BLaER1 treated with 17β-estradiol and CSF1 and Interleukin-3, amounts not matched to agents 10 nM and 100 nM (cell line): ENCODE data around the gene HOXB1.

Source experiments
- H3K27ac ChIP-seq, 11 experiments: shearing (Covaris generic); formaldehyde crosslinking; 2 replicates each; pipeline ENCODE4 v1.8.1; 2022
- H3K27me3 ChIP-seq, 11 experiments: shearing (Covaris generic); formaldehyde crosslinking; 2 replicates each; pipeline ENCODE4 v1.8.1; 2022
- H3K36me3 ChIP-seq, 11 experiments: shearing (Covaris generic); formaldehyde crosslinking; 2 replicates each; pipeline ENCODE4 v1.8.1; 2022
- H3K4me1 ChIP-seq, 10 experiments: shearing (Covaris generic); formaldehyde crosslinking; 2 replicates each; pipeline ENCODE4 v1.8.1; 2022
- H3K4me2 ChIP-seq, 11 experiments: shearing (Covaris generic); formaldehyde crosslinking; 2 replicates each; pipeline ENCODE4 v1.8.1; 2022
- H3K4me3 ChIP-seq, 10 experiments: shearing (Covaris generic); formaldehyde crosslinking; 2 replicates each; pipeline ENCODE4 v1.8.1; 2022
- H3K9ac ChIP-seq, 11 experiments: shearing (Covaris generic); formaldehyde crosslinking; 2 replicates each; pipeline ENCODE4 v1.8.1; 2022
- H3K9me3 ChIP-seq, 11 experiments: shearing (Covaris generic); formaldehyde crosslinking; replicated peaks in 1 of 11; 2 replicates each; pipeline ENCODE4 v1.8.1; 2022
- H4K20me1 ChIP-seq, 11 experiments: shearing (Covaris generic); formaldehyde crosslinking; 2 replicates each; pipeline ENCODE4 v1.8.1; 2022
- Cebpa-rat ChIP-seq, 11 experiments: shearing (Covaris generic); IDR thresholded peaks; 2 replicates each; pipeline ENCODE4 v1.8.1; 2022

HOXB1 gene

GRCh38 chr17:48532261-48532660 is 1.4 kb upstream of the HOXB1 start:
- no peak for TF ChIP-seq Cebpa-rat (IDR thresholded peaks at IDR 0.05)
- Histone ChIP-seq H3K27me3 (peaks cover 5 to 54% (median 25%) of the 10 kb centered on the region in 11 experiments; a peak in 17 of 22 replicates), H3K4me2 (no peak overlapping the region), H3K4me3 (no peak overlapping the region), H3K36me3 (no peaks in the 10 kb centered on the region), H4K20me1 (no peaks in the 10 kb centered on the region; a peak in 3 of 22 replicates), H3K27ac (no peak overlapping the region), H3K9me3 (no peaks in the 10 kb centered on the region), H3K9ac (no peak overlapping the region), H3K4me1 (no peaks in the 10 kb centered on the region)

GRCh38 chr17:48530208-48530886 is 464 bp downstream of the HOXB1 start:
- Histone ChIP-seq H3K9ac (no peak overlapping the region), H3K36me3 (no peaks in the 10 kb centered on the region), H3K4me1 (no peaks in the 10 kb centered on the region), H3K27me3 (peaks cover 21 to 66% (median 42%) of the 10 kb centered on the region in 11 experiments), H3K4me2 (no peak overlapping the region), H3K27ac (no peak overlapping the region), H4K20me1 (no peaks in the 10 kb centered on the region; a peak in 3 of 22 replicates), H3K9me3 (no peaks in the 10 kb centered on the region), H3K4me3 (no peak overlapping the region)
- no peak for TF ChIP-seq Cebpa-rat (IDR thresholded peaks at IDR 0.05)

GRCh38 chr17:48529683-48530009 is 1.2 kb downstream of the HOXB1 start:
- H3K27me3 ChIP-seq = peaks cover 21 to 73% (median 44%) of the 10 kb centered on the region in 11 experiments
- H3K9ac ChIP-seq = no peak overlapping the region

GRCh38 chr17:48528936-48529682 is 1.7 kb downstream of the HOXB1 start:
- H3K4me3 ChIP-seq = no peak overlapping the region
- no peaks in the 10 kb centered on the region for H3K36me3 ChIP-seq
- H3K27ac ChIP-seq = no peak overlapping the region
- H3K9ac ChIP-seq = no peak overlapping the region
- no peak overlapping the region for H3K4me2 ChIP-seq
- H3K27me3 ChIP-seq = peaks cover 21 to 78% (median 45%) of the 10 kb centered on the region in 11 experiments
- no peaks in the 10 kb centered on the region for H3K4me1 ChIP-seq
- H4K20me1 ChIP-seq = no peaks in the 10 kb centered on the region; a peak in 2 of 22 replicates
- TF ChIP-seq Cebpa-rat (IDR thresholded peaks at IDR 0.05) = no peak
- H3K9me3 ChIP-seq = no peaks in the 10 kb centered on the region

More at GRCh38 chr17:48529683-48530009, 1.2 kb downstream of the HOXB1 start:
- no peaks in the 10 kb centered on the region for H3K36me3 ChIP-seq
- TF ChIP-seq Cebpa-rat (IDR thresholded peaks at IDR 0.05) = no peak
- no peaks in the 10 kb centered on the region for H3K4me1 ChIP-seq
- no peaks in the 10 kb centered on the region for H3K9me3 ChIP-seq
- no peak overlapping the region for H3K4me3 ChIP-seq
- no peak overlapping the region for H3K4me2 ChIP-seq
- H3K27ac ChIP-seq = no peak overlapping the region
- H4K20me1 ChIP-seq = no peaks in the 10 kb centered on the region; a peak in 2 of 22 replicates

GRCh38 chr17:48528153-48528935 is 2.5 kb downstream of the HOXB1 start:
- H3K4me1 ChIP-seq = no peaks in the 10 kb centered on the region
- no peak overlapping the region for H3K4me3 ChIP-seq
- no peaks in the 10 kb centered on the region for H3K36me3 ChIP-seq
- H3K9ac ChIP-seq = no peak overlapping the region
- peaks cover 21 to 86% (median 53%) of the 10 kb centered on the region in 11 experiments for H3K27me3 ChIP-seq
- no peak for TF ChIP-seq Cebpa-rat (IDR thresholded peaks at IDR 0.05)
- H4K20me1 ChIP-seq = no peaks in the 10 kb centered on the region; a peak in 2 of 22 replicates
- H3K9me3 ChIP-seq = no peaks in the 10 kb centered on the region
- no peak overlapping the region for H3K4me2 ChIP-seq
- no peak overlapping the region for H3K27ac ChIP-seq

- TF ChIP-seq Cebpa-rat (IDR thresholded peaks at IDR 0.05) = no peak
Measured at GRCh38 chr17:48527547-48527932, 3.3 kb downstream of the HOXB1 start.

GRCh38 chr17:48526608-48527546 is 3.9 kb downstream of the HOXB1 start:
- Histone ChIP-seq H3K27me3 (peaks cover 21 to 81% (median 44%) of the 10 kb centered on the region in 11 experiments), H3K4me2 (no peak overlapping the region)

More at GRCh38 chr17:48527547-48527932, 3.3 kb downstream of the HOXB1 start:
- Histone ChIP-seq H3K4me1 (no peaks in the 10 kb centered on the region), H3K36me3 (no peaks in the 10 kb centered on the region), H3K4me3 (no peak overlapping the region), H3K9ac (no peak overlapping the region), H3K9me3 (no peaks in the 10 kb centered on the region), H3K27me3 (peaks cover 21 to 86% (median 51%) of the 10 kb centered on the region in 11 experiments), H4K20me1 (no peaks in the 10 kb centered on the region; a peak in 2 of 22 replicates), H3K27ac (no peak overlapping the region), H3K4me2 (no peak overlapping the region)

GRCh38 chr17:48523010-48523409 is 7.8 kb downstream of the HOXB1 start:
- Histone ChIP-seq H3K27me3 (peaks cover 21 to 55% (median 31%) of the 10 kb centered on the region in 11 experiments), H3K4me3 (no peak overlapping the region), H3K36me3 (no peaks in the 10 kb centered on the region), H3K4me1 (peaks cover 0 to 5% (median 0%) of the 10 kb centered on the region in 10 experiments; a peak in 4 of 20 replicates), H3K27ac (no peak overlapping the region), H3K9ac (no peak overlapping the region), H3K4me2 (no peak overlapping the region), H4K20me1 (no peaks in the 10 kb centered on the region), H3K9me3 (no peaks in the 10 kb centered on the region)
- peak in 3 of 11 experiments; percentile 52 to 69 (median 55); a peak in 4 of 22 replicates for TF ChIP-seq Cebpa-rat (IDR thresholded peaks at IDR 0.05)

More at GRCh38 chr17:48526608-48527546, 3.9 kb downstream of the HOXB1 start:
- Histone ChIP-seq H3K4me1 (peaks cover 0 to 5% (median 0%) of the 10 kb centered on the region in 10 experiments; a peak in 4 of 20 replicates), H4K20me1 (no peaks in the 10 kb centered on the region; a peak in 2 of 22 replicates), H3K27ac (no peak overlapping the region), H3K9ac (no peak overlapping the region), H3K4me3 (no peak overlapping the region), H3K9me3 (no peaks in the 10 kb centered on the region), H3K36me3 (no peaks in the 10 kb centered on the region)
- no peak for TF ChIP-seq Cebpa-rat (IDR thresholded peaks at IDR 0.05)
